NCI-H2196 treated with DMSO at 0.1 percent for 48 hours (cell line): ENCODE results near the gene PRSS36.
A peak's percentile ranks its signal among the peaks of the same experiment; 100 is the strongest.
"Not testable (repeated sequence)": the region's sequence is repeated elsewhere in the genome, so short reads cannot be mapped to it uniquely, and the experiment has no call there.

Experiments
- DNase-seq: peaks from one replicate; lab custom pipeline; 2025; ENCODE audit not compliant: unreplicated experiment; lab: John Stamatoyannopoulos, UW

PRSS36 gene

GRCh38 chr16:31106509-31107464 is 43.1 kb downstream of the PRSS36 start:
- DNase-seq = no peak

- DNase-seq = peak; percentile 66
Measured at GRCh38 chr16:31105677-31106213, 44.1 kb downstream of the PRSS36 start.

GRCh38 chr16:31100876-31101641 is 48.8 kb downstream of the PRSS36 start:
- not testable (repeated sequence) for DNase-seq

GRCh38 chr16:31099860-31100638 is 49.8 kb downstream of the PRSS36 start:
- no peak for DNase-seq

- DNase-seq = peak; percentile 93
Measured at GRCh38 chr16:31094424-31095120, 55.3 kb downstream of the PRSS36 start, which contains the start of gene VKORC1. Gene VKORC1, minus strand, starts transcription at chr16:31094797. Its CDS starts 68 bp downstream, at chr16:31094729.

DNA sequence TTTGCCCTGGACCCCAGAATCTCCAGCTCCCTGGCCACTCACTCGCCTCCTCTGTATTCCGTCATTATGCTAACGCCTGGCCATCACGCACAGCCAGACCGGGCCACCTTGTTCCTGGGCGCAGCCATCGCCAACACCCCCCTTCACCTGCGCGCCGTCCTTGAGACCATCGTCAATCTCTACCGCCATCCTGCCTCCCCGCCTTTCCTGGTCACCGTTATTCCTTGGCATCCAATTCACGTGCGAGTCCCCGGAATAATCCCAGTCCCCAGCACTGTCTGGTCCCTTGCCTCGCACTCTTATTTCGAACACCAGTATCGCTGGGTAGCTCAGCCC is 55.8 kb downstream of the PRSS36 start:
- no peak for DNase-seq

GRCh38 chr16:31093132-31093703 is 56.6 kb downstream of the PRSS36 start:
- DNase-seq = peak; percentile 31

DNA sequence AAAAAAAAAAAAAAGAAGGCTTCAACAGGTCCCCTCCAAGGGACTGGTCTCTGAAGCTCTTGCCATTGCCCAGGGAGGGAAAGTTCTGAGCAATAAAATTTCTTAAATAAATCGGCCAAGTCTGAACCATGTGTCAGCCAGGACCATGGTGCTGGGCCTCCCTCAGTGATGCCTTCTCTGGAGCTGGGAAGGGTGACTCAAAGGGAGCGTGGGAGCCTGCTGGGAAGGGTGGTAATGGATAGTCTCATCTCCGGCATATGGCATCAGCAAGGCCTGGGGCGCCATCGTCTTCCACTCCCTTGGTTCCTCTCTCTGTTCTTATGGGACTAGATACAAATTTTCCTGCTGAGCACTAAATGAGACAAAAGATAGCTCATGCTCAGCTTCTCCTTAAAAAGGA is 57.5 kb downstream of the PRSS36 start:
- no peak for DNase-seq

- DNase-seq = no peak
Measured at GRCh38 chr16:31090540-31090939, 59.3 kb downstream of the PRSS36 start.

DNA sequence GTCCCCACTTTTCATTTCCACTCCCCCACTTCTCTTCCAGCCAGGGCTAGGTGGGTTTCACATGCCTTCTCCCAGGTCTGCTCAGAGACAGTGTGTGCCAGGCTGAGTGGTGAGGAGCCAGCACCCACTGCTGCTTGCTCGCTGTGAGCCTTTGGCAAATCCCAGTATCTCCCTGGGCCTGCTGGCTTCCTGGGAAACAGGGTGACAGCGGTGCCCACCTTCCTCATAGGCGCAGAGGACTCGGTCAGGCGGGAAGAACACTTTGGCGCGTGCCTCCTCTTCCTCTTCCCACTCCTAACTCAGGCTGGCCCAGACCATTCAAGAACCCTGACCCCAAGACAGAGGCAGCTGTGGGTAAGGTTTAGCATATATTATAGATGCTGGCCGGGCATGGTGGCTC is 60.7 kb downstream of the PRSS36 start:
- no peak for DNase-seq
